DMS 273 (cell line): ENCODE results near the gene JAML.
"Not testable (repeated sequence)": the region's sequence is repeated elsewhere in the genome, so short reads cannot be mapped to it uniquely, and the experiment has no call there.

Experiments used
- DNase-seq: peaks from one replicate; lab custom pipeline; 2025; ENCODE audit not compliant: unreplicated experiment; lab: John Stamatoyannopoulos, UW

Gene JAML

DNA sequence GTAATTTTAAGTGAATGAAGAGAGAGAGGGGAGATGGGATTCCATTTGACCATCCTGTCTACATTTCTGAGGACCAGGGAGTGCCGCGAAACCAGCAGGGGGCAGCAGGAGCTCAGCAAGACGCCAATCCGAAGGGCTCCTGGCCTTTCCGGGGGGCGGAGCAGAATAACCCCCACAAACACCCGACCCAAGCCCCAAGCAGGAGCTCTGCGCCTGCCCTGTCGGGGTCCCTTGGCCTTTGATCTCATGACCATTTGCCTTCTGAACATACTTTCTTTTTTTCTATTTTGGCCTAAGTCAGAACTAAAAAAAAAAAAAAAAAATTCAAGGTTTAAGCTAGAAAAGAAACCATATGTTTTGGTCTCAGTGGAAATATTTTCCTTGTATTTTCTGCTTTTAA lies 26.4 kb downstream of the JAML start:
- DNase-seq, result peak; percentile 69

DNA sequence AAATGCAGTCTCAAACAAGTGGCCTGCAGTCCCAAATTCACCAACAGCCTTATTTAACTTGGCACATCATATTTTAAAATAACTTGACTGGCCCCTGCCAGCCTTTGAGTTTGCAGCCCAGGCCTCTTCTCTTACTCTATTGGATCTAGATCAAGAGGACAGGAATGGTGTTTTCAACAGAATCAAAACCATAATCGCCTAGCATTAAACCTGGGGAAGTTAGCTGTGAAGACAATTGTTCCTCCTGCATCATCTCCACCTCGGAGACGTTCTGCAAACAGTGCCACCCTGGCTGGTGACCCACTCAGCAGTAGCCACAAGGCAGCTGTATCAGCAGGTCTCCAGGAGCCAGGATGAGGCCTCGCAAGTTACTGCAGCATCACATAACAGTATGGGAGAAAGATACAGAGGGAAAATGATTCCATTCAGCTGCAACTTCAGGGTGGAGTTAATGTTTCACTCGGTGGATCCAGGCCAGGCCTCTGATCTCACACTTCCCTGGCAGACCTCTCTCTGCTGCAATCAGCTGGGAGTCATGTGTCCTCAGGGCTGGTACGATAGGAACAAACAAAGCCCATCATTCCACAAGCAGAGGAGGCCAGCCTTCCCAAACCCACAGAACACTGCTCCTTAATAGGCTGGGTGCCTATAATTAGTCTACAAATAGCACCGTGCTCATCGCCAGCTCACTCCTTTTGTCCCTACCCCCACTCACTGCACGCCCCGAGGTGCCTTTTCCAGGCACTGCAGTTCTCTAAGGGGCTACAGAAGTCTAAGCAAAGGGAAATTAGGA lies 29.8 kb downstream of the JAML start:
- peak; percentile 20 for DNase-seq

DNA sequence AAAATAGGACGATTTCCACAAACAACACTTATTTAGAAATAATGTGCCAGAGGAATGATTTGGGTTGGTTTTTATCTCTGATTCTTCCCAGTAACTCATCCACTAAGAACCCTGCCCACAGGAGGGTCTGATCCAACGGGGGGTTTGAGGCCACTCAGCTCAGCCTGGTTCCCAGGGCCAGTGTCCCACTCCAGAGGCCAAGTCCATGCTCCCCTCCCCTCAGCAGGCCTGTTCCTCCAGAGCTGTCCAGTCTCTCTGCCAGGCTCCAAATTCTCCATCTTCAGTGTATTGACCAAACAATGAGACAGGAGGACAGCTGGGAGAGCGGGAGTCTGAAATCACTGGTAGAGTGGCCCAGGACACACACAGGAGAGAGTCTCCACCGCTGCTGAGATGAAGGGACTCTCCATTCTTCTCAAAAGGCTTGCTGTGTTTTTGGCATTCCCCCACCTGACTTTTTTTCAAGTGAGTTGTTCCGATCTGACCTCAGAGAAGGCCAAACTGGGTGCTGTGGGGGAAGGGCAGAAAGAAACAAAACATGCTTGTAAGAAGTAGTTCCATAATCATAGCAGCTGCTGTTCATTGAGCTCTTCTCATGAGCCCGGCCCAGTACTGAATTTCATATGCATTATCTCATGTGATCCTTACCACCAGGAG lies 30.8 kb downstream of the JAML start:
- no peak for DNase-seq

DNA sequence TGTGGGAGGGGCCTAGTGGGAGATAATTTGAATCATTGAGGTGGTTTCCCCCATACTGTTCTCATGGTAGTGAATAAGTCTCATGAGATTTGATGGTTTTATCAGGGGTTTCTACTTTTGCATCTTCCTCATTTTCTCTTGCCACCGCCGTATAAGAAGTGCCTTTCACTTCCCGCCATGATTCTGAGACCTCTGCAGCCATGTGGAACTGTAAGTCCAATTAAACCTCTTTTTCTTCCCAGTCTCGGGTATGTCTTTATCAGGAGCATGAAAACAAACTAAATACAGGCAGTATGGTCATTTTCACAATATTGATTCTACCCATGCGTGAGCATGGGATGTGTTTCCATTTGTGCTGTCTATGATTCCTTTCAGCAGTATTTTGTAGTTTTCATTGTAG lies 32.0 kb downstream of the JAML start:
- DNase-seq, result not testable (repeated sequence)

DNA sequence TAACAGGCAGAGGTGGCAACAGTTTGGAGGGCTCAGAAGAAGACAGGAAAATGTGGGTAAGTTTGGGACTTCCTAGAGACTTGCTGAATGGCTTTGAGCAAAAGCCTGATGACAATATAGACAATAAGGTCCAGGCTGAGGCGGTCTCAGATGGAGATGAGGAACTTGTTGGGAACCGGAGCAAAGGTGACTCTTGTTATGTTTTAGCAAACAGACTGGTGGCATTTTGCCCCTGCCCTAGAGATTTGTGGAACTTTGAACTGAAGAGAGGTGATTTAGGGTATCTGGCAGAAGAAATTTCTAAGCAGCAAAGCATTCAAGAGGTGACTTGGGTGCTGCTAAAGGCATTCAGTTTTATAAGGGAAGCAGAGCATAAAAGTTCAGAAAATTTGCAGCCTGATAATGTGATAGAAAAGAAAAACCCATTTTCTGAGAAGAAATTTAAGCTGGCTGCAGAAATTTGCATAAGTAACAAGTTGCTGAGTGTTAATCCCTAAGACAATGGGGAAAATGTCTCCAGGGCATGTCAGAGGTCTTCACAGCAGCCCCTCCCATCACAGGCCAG lies 33.8 kb downstream of the JAML start:
- not testable (repeated sequence) for DNase-seq

DNA sequence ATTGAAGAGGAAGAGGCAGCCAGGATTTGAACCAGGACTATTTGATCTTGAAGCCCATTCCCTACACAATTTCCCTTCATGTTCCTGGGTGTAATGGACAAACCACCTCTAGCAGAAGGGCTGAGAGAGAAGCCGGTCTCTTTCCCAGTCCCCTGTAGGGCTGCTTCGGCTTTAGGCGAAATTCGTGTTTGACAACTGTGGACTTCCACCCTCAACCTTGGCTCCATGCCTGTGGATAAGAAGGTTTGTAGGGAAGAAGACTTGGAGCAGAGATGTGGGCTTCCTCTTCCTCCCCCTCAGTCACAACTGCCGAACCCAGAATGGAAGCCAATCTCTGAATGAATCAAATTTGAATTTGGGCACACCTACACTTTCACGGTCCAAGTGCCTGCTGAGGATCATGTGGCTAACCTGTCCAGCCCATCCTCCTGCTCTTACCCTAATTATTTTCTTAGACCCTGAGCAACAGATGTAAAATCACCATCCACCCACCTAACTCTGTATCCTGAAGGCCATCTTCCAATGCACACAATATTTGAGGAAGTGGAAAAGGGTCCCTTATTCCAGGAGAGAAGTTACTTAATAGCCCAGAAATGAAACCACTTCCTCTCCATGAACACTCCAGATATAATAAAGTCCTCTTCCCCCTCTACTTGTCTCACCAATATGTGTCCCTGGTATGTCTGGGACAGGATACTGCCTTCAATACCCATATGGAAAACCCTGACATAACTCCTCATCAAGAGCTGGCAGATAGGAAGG lies 38.3 kb downstream of the JAML start:
- no peak for DNase-seq

DNA sequence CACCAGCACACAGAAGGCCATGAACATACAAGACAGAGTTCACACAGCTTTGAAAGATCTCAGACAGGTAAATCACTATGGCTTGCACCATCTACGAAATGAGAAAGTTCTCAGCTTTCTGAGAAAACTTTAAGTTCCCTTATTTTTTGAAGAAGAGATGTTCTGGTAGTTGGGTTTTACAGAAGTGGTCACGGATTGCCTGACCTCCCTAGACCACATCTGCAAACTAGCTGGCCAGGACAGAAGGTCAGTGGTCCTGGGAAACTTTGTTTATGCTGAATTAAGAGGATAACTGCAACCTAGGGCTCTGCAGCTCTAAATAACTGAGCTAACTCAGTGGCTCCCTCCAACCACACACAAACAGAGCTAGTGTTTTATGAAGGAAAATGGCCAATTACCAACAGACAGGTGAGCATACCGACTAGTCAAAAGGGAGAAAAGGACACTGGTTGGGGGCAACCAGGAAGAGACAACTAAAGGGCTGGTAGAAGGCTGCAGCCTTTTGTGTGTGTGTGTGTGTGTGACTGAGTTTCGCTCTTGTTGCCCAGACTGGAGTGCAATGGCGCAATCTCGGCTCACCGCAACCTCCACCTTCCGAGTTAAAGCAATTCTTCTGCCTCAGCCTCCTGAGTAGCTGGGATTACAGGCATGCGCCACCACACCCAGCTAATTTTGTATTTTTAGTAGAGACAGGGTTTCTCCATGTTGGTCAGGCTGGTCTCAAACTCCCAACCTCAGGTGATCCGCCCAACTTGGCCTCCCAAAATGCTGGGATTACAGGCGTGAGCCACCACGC lies 39.8 kb downstream of the JAML start:
- DNase-seq, result no peak

DNA sequence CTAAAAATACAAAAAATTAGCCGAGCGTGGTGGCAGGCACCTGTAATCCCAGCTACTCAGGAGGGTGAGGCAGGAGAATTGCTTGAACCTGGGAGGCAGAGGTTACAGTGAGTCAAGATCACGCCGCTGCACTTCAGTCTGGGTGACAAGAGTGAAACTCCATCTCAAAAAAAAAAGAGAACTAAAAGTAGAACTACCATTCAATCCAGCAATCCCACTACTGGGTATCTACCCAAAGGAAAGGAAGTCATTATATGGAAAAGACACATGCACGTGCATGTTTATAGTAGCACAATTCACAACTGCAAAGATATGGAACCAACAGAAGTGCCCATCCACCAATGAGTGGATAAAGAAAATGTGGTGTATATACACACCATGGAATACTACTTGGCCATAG lies 41.1 kb downstream of the JAML start:
- DNase-seq, result not testable (repeated sequence)

DNA sequence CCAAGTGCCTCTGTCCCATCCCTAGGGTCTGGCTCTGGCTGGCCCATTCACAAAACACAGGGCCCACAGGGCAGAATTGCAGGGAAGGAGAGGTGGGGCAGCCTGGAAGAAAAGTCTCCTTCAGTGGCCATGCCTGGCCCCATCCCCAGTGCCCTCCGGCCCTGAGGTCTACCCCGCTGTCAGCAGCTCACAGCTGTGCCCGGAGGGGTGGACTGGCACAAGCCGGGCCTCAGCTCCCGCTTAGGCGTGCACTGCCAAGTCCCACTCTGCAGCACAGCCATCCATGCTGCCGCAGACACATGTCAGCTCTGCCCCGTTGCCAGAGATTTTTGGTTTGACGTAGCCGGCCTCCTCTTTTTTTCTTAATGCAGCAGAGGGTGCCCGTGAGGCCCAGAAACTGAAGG lies 44.5 kb downstream of the JAML start:
- peak; percentile 82 for DNase-seq

DNA sequence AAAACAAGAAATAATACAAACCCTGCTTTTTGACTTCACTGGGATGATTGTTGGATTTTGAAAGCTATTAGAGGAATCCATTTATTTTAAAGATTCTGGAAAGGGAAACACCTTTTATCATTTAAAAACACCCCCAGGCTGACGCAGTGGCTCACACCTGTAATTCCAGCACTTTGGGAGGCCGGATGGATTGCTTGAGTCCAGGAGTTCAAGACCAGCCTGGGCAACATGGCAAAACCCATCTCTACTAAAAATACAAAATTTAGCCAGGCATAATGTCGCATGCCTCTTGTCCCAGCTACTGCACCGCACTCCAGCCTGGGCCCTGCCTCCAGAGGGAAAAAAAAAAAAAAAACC lies 48.1 kb downstream of the JAML start:
- DNase-seq, result no peak

DNA sequence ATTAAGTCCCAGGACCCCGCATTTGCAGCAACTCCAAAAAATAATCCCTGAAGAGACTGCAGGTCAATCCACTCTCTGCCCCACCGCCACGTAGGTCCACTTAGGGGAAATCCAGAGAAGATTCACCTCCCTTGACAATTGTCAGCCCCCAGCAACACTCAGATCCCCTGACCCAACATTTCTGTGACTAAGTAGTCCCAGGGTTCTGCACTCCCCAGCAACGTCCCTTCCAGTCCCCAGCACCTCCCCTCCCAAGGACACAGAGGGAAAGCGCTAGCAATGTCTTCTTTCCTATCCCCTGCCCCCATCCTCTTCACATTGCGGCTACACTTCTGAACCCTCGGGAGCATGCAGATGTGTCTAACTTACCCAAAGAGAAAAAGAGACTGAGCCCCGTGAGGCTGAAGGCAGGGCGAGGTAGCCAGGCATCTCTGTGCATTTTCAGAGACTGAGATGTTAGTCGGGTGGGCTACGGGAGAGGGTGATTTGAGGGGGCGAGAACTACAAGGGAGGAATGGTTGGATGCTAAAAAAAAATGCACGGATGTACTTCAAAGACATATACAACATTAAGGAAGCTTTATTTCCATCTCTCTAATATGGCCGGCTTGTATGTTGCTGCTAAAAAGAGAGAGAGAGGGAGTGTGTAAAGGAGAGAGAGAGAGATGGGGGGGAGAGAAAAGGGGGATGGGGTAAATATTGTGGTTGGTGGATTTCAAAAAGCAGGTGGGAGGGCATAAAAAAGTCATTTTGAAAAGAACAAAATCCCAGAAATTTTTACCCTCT lies 48.6 kb downstream of the JAML start, which contains the start of gene SCN2B:
TSS of gene SCN2B (minus strand) at position 647 of the 785 bp plus-strand sequence. CDS start at position 439, 208 bp downstream.
- DNase-seq, result peak; percentile 32

DNA sequence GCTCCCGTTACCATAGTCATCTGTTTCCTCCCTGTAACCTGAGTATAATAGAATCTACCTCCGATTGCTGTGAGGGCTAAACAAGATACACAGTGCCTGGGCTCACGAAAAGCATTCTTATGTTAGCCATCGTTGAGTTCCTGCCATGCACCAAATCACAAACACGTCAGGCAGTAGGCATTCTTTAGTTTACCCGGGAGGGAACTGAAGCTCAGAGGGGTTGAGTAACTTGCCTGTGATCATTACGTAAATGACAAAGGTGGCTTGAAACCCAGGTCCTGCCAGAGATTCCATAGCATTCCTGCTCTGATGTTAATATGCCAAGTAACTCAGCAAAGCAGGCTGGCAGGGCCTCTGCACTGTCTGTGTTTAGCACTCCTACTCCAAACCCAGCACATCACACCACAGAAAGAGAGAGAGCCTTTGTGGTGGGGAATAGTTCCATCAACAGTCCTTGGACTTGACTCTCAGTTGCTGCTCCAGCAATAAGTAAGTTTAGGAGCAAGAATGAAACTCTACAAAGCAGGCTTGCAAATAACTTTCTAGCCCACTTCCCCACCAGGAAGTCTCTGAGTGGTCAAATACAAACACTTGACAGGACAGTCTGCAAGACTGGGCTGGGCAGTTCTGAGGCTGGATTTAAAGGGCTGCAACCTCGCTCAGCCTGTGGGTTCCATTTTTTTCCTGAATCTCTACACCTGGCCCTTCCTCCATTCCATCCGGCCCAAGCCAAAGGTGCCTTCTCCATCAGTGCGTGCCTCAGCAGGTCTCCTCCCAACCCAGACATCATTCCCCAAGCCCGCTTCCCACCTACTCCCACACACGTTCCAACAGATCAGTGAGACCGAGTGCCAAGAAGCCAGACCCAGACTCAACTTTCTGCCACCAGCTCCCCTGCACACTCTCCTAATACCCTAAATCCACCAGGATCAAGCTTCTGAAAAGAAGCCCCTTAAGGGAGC lies 49.5 kb downstream of the JAML start:
- peak; percentile 21 for DNase-seq

DNA sequence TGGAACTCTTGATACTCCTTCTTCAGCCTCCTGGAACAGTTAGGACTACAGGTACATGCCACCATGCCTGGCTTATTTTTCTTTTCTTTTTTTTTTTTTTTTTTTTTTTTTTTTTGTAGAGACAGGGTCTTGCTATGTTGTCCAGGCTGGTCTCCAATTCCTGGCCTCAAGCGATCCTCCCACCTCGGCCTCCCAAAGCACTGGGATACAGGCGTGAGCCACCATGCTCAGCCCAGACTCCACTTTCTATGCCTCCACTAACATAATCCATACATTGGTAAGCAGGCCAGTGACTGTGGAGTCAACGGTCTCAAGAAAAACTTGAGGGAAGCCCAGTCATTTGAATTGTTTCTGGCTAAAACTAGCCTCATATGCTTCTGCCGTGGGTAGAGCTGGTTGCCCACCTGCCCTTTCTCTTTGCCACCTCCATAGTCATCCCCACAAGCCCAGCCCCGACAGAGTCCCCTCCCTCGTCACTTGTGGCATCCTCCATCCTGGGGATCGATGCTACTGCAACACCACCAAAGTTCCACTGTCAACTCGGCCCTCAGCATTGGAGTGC lies 50.7 kb downstream of the JAML start:
- no peak for DNase-seq

DNA sequence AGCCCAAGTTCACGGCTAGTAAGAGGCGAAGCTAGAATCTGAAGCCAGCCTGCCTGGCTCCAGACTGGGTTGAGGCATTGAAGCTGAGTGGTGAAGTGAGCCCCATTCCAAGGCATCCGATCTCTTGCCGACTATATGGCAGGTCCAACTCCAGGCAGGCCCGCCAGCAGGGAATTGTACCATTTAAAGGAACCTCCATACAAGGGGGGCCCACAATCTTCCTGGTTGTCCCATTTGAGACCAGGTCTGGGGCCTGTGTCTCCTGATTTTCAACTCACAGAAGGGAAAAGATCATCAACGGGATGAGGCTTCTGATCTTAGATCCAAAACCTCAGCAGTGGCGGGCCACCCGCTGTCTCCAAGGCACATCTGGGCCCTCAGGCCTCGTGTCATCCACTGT lies 52.5 kb downstream of the JAML start:
- DNase-seq, result no peak

DNA sequence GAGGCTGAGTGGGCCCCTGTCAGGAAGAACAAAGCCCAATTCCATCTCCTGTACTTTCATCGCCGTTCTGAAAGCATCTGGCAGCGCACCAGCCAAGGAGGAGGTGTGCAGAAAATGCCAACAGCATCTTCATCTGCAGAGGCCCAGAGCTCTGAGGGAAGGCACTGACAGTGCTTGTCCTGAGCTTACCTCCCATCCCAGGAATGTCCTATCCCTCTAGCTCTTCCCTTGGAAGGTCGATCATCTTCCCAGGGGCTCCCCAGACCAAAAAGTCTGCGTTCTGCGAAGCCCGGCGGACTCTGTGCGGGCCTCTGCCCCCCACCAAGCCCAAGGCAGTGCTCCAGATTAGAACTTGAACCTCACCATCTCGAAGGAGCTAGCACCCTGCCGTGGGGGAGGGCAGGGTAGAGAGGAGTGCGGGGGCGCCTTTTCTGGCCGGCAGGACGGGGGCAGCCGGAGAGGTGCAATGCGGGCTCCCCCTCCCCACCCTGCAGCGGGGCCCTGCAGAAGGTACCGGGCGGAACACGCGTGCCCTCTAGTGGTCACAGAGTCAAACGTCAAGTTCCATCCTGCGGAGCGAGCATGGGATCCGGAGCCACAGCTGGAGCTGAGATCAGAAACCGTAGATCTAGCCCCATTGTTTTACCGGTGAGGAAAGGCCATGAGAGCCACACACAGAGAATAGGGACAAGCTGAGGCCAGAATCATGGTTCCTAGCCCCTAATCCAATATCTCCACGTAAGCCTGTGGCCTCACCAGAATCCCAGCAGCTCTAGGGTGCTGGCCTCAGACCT lies 53.3 kb downstream of the JAML start:
- DNase-seq, result peak; percentile 83

DNA sequence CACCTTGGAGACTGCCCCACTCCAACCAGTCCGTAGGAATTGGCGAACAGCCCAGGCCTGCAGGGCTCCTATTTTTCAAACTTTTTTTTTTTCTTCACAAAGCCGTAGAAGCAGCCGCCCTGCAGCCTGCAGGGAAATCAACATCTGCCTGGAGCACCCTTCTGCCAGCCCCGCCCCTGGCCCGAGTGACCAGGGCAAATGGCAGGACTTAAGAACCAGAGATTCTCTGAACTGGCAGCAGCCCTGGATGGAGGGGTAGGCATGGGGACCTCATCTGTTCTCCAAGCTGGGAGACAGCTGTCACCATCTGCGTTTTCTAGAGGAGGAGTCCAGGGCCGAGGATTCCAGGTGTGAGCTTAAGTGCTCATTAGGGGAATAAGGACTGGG lies 53.9 kb downstream of the JAML start:
- DNase-seq, result no peak

DNA sequence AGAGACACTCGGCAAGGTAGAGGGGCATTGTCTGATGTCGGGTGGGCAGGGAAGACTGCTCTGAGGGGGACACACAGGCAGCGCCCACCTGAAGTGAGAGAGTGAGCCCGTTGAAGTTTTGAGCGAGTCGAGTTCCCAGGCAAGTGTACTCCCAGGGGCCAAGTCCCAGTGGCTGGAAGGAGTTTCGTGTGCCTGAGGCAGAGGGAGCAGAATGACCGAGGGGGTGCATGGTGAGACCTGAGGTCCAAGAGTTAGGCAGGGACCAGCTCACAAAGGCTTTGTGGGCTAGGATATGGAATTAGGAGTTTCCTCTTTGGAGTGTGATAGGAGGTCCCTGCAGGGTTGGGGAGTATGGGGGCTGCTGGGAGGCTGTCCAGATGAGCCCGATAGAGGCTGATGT lies 54.6 kb downstream of the JAML start:
- DNase-seq, result no peak
